Keratinocyte (primary cell): ENCODE data around the gene CDS2. TPM values are rescaled to one million over a fixed set of nuclear protein-coding genes. Genes with fewer than 3 reads are reported as not detected.

ENCODE experiments used
- DNase-seq: peaks from one replicate; pipeline ENCODE4 v3.0.0-alpha.2; 2011; ENCODE audit warnings: low read depth, missing footprints, low spot score
- FAIRE-seq: peaks from 2 replicates; lab custom pipeline; 2011; peaks lifted over from hg19 to GRCh38; lab: Jason Lieb, UNC
- H2AFZ ChIP-seq: 2 replicates; pipeline ENCODE4 v1.6.0; 2012; ENCODE audit warnings: low read length, control low read depth, inconsistent platforms; ENCODE audit not compliant: control insufficient read depth
- H3K27ac ChIP-seq: 2 replicates; pipeline ENCODE4 v1.5.1; 2011; ENCODE audit warnings: low read length; ENCODE audit not compliant: control insufficient read depth, insufficient read depth
- H3K27me3 ChIP-seq: 3 replicates; pipeline ENCODE4 v1.6.0; 2011; ENCODE audit warnings: low read length; ENCODE audit not compliant: control insufficient read depth, insufficient read depth; ENCODE audit errors: extremely low read depth
- H3K36me3 ChIP-seq, 2 experiments: 2 replicates in 1 of 2; 3 replicates in 1 of 2; pipeline ENCODE4 v1.5.1; 2011; ENCODE audit warnings: low read length in 2 of 2, mild to moderate bottlenecking in 1 of 2; ENCODE audit not compliant: control insufficient read depth in 2 of 2, insufficient read depth in 2 of 2; ENCODE audit errors: extremely low read depth in 1 of 2
- H3K4me1 ChIP-seq: 3 replicates; pipeline ENCODE4 v1.5.1; 2011; ENCODE audit warnings: low read length; ENCODE audit not compliant: control insufficient read depth, insufficient read depth; ENCODE audit errors: extremely low read depth
- H3K4me2 ChIP-seq: 3 replicates; pipeline ENCODE4 v1.6.0; 2011; ENCODE audit warnings: low read depth, low read length; ENCODE audit not compliant: control insufficient read depth, insufficient read depth; ENCODE audit errors: extremely low read depth
- H3K4me3 ChIP-seq, 3 experiments: fragments of 200-600 bp in 1 of 3; sonication (generic) in 1 of 3; 2 replicates in 2 of 3; 3 replicates in 1 of 3; pipeline ENCODE4 v1.5.1; 2011 to 2016; ENCODE audit warnings: low read length in 3 of 3, mild to moderate bottlenecking in 3 of 3, control low read depth in 2 of 3, inconsistent platforms in 1 of 3, low read depth in 1 of 3, mixed read lengths in 1 of 3, mixed run types in 1 of 3, moderate library complexity in 1 of 3; ENCODE audit not compliant: control insufficient read depth in 2 of 3, insufficient read depth in 2 of 3; ENCODE audit errors: extremely low read depth in 1 of 3
- H3K79me2 ChIP-seq: 2 replicates; pipeline ENCODE4 v1.6.0; 2012; ENCODE audit warnings: low read length; ENCODE audit not compliant: control insufficient read depth, insufficient read depth
- H3K9ac ChIP-seq: 3 replicates; pipeline ENCODE4 v1.6.0; 2011; ENCODE audit warnings: low read length; ENCODE audit not compliant: control insufficient read depth, insufficient read depth; ENCODE audit errors: extremely low read depth
- H3K9me1 ChIP-seq: 3 replicates; pipeline ENCODE4 v1.6.0; 2011; ENCODE audit warnings: low read length; ENCODE audit not compliant: control insufficient read depth, insufficient read depth; ENCODE audit errors: extremely low read depth
- H3K9me3 ChIP-seq: 2 replicates; pipeline ENCODE4 v1.5.1; 2012; ENCODE audit warnings: low read depth, low read length; ENCODE audit not compliant: control insufficient read depth
- H4K20me1 ChIP-seq: 3 replicates; pipeline ENCODE4 v1.6.0; 2011; ENCODE audit warnings: low read length; ENCODE audit not compliant: control insufficient read depth, insufficient read depth; ENCODE audit errors: extremely low read depth
- CTCF ChIP-seq, 3 experiments: IDR thresholded peaks in 1 of 3; conservative IDR thresholded peaks in 1 of 3; optimal IDR thresholded peaks in 1 of 3; 2 replicates in 2 of 3; 3 replicates in 1 of 3; pipeline versions ENCODE3 to v1.5.1; 2011; ENCODE audit warnings: low read length in 3 of 3, mild to moderate bottlenecking in 3 of 3, moderate library complexity in 2 of 3, control low read depth in 1 of 3, inconsistent platforms in 1 of 3; ENCODE audit not compliant: insufficient read depth in 2 of 3; ENCODE audit errors: extremely low read depth in 1 of 3
- EZH2 ChIP-seq: IDR thresholded peaks from one replicate; pipeline ENCODE4 v1.6.1; 2012; ENCODE audit warnings: inconsistent platforms, mild to moderate bottlenecking, low read length, moderate library complexity
- dilution Hi-C: fragments of 300-500 bp; cut with MboI; formaldehyde crosslinking; loops from one replicate; pipeline ENCODE4 v1.7.0; 2020; ENCODE audit warnings: low sequenced_read_pairs; ENCODE audit not compliant: extremely low pct_ligation_motif_present
- polyA plus RNA-seq, 5 experiments: library from polyadenylated mRNA; depleted of rRNA in 3 of 5; stranded (reverse) in 3 of 5; stranded (forward) in 1 of 5; unstranded in 1 of 5; fragments of >200 nt; gene quantifications; 1 replicate in 1 of 5; 2 replicates in 3 of 5; 3 replicates in 1 of 5; pipeline versions ENCODE4 v1.2.1 to v1.2.3, GENCODE V29; 2011 to 2012; ENCODE audit warnings: missing spikeins in 2 of 5, low read depth in 1 of 5, low replicate concordance in 1 of 5

The CDS2 gene
- polyA plus RNA-seq, 1 donor (not counting 4 experiments of a cell fraction or from before 2014, with no cell fraction given) = 67.1 TPM

- dilution Hi-C loops = no loop called here
- TF ChIP-seq CTCF (optimal IDR thresholded peaks at IDR 0.05 in 1 of 3, IDR thresholded peaks at IDR 0.05 in 1 of 3, conservative IDR thresholded peaks at IDR 0.05 in 1 of 3; ENCODE audit: extremely low read depth in 1 of 3, insufficient read depth in 2 of 3, low read length in 3 of 3) = no peak
- TF ChIP-seq EZH2 = no peak
- no peaks in the 10 kb centered on the region for H4K20me1 ChIP-seq
- no peaks in the 10 kb centered on the region for H3K4me1 ChIP-seq
- peaks cover 58% of the 10 kb centered on the region for H3K79me2 ChIP-seq
- DNase-seq (no peak), FAIRE-seq (no peak)
- H3K36me3 ChIP-seq = no peaks in the 10 kb centered on the region
- H3K9me3 ChIP-seq = no peaks in the 10 kb centered on the region
- H3K27me3 ChIP-seq = no peaks in the 10 kb centered on the region
- H3K4me3 ChIP-seq = no peak overlapping the region
- H3K4me2 ChIP-seq = no peak overlapping the region
- H3K27ac ChIP-seq = no peak overlapping the region
- no peak overlapping the region for H2AFZ ChIP-seq
- H3K9me1 ChIP-seq = no peaks in the 10 kb centered on the region
- no peak overlapping the region for H3K9ac ChIP-seq
Observed at GRCh38 chr20:5143851-5144250, 17.0 kb downstream of the CDS2 start.

- dilution Hi-C loops = no loop called here
- Histone ChIP-seq H3K9me3 (no peaks in the 10 kb centered on the region), H3K27me3 (no peaks in the 10 kb centered on the region), H3K9ac (no peak overlapping the region), H2AFZ (no peak overlapping the region), H3K9me1 (no peaks in the 10 kb centered on the region), H4K20me1 (no peaks in the 10 kb centered on the region), H3K79me2 (peaks cover 61% of the 10 kb centered on the region), H3K4me3 (no peak overlapping the region), H3K4me2 (no peak overlapping the region), H3K36me3 (no peaks in the 10 kb centered on the region), H3K4me1 (peaks cover 5% of the 10 kb centered on the region), H3K27ac (no peak overlapping the region)
- FAIRE-seq (peak; percentile 29), DNase-seq (no peak)
- TF ChIP-seq CTCF (optimal IDR thresholded peaks at IDR 0.05 in 1 of 3, IDR thresholded peaks at IDR 0.05 in 1 of 3, conservative IDR thresholded peaks at IDR 0.05 in 1 of 3; ENCODE audit: extremely low read depth in 1 of 3, insufficient read depth in 2 of 3, low read length in 3 of 3) (no peak), EZH2 (no peak)
Observed at GRCh38 chr20:5145365-5146098, 18.7 kb downstream of the CDS2 start.
